NCI-H510A treated with DMSO at 0.1 percent for 48 hours (cell line): ENCODE data around the gene AP5S1.

Experiments used
- DNase-seq: peaks from one replicate; lab custom pipeline; 2025; lab: John Stamatoyannopoulos, UW

Gene AP5S1

DNA sequence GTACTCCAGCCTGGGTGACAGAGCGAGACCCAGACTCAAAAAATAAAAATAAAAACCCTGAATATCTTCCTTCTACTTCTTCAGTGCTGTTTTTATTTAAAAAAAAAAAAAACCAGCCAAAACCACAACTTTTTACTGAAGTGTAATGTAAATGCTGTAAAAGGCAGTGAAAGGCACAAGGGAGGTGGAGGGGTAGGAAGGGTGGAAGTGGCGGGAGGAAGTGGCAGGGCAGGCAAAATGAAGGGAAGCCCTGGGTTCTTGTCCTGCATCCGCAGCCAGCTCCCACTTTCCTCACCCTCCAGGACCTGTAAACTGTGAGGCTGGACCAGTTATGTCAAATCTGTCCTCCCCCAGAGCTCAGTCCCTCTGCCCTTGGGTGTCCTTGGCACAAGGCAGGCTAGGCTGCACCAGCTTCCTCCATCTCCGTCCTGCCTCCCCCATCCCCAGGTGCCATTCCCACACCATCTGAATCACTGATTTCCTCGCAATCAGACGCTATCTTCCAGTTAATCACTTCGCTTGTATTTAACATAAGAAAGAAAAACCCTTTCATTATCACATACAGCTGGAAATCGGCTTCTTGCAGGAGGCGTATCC is 55.1 kb downstream of the AP5S1 start:
- DNase-seq, result no peak

DNA sequence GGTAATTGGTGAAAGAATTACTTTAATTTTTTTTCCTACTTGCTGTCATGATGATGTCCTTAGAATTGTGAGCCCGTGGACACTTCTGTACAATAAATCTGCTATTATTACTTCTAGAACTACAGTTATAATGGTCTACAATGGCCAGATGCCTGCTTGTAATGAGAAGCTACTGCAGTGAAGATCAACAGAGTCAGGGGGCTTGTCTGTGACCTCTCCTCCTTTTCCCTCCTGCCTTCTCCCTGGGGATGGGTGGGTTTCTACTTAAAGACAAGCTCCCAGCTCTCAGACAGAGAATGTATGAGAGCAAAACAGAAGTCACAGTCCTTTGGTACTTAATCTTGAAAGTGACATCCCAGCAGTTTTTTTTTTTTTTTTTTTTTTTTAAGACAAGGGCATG is 55.7 kb downstream of the AP5S1 start:
- no peak for DNase-seq

DNA sequence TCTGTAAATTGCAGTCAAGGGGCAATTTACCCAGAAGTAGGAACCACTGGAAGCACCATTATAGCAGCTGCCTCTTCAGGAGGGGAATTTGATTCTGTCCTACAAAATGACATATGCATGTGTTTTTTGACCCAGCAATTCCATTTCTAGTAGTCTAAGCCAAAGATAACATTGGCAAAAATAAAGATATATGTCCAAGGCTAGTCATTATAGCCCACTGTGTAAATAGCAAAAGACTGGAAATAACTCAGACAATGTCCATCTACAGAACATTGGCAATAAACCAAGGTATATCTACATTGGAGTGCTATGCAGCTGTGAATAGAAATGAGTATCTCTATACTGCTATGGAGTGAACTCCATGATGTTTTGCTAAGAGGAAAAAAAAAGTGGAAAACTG is 56.3 kb downstream of the AP5S1 start:
- DNase-seq, result no peak
